LNCAP (cell line): Measurements from ENCODE around the gene NOP53.

ENCODE experiments used
- CTCF ChIP-seq: fragments of 450-650 bp; IDR thresholded peaks from 2 replicates; pipeline ENCODE4 v1.5.1; 2017; ENCODE audit warnings: mild to moderate bottlenecking

Gene NOP53

GRCh38 chr19:47740866-47741519 lies 4.4 kb upstream of the NOP53 start:
- TF ChIP-seq CTCF = no peak

GRCh38 chr19:47741544-47742140 lies 3.7 kb upstream of the NOP53 start:
- TF ChIP-seq CTCF = no peak

- TF ChIP-seq CTCF = no peak
Observed at GRCh38 chr19:47742634-47743033, 2.7 kb upstream of the NOP53 start.

GRCh38 chr19:47749326-47749725 lies 4.0 kb downstream of the NOP53 start:
- no peak for TF ChIP-seq CTCF

- TF ChIP-seq CTCF = no peak
Observed at GRCh38 chr19:47750752-47751151, 5.4 kb downstream of the NOP53 start.

- TF ChIP-seq CTCF = no peak
Observed at GRCh38 chr19:47752440-47753211, 7.3 kb downstream of the NOP53 start.

GRCh38 chr19:47754206-47755064 lies 9.1 kb downstream of the NOP53 start:
- TF ChIP-seq CTCF = no peak
